HG02840 (cell line): ENCODE data around the gene TDP2.
"Not testable (repeated sequence)": the region's sequence is repeated elsewhere in the genome, so short reads cannot be mapped to it uniquely, and the experiment has no call there.

Experiments
- ATAC-seq: cut with Tn5 transposase; IDR thresholded peaks from one replicate; pipeline ENCODE4 v1.9.1; 2021; ENCODE audit warnings: mild to moderate bottlenecking, moderate library complexity, moderate number of reproducible peaks; ENCODE audit not compliant: unreplicated experiment, low FRiP score

The TDP2 gene

GRCh38 chr6:24666641-24667377 lies at the start of gene TDP2, which contains the start of gene ACOT13:
TDP2 (minus strand) TSS chr6:24666899; CDS start chr6:24666862, 37 bp downstream.
ACOT13 (plus strand) TSS chr6:24667077; CDS start chr6:24667264, 187 bp downstream.
- peak; percentile 95 for ATAC-seq

- no peak for ATAC-seq
Measured at GRCh38 chr6:24710519-24711303, 44.0 kb upstream of the TDP2 start.

GRCh38 chr6:24709014-24709711 lies 42.5 kb upstream of the TDP2 start:
- no peak for ATAC-seq

- no peak for ATAC-seq
Measured at GRCh38 chr6:24708612-24709011, 41.9 kb upstream of the TDP2 start.

GRCh38 chr6:24704468-24704867 lies 37.8 kb upstream of the TDP2 start:
- ATAC-seq: no peak

GRCh38 chr6:24702720-24703282 lies 36.1 kb upstream of the TDP2 start:
- no peak for ATAC-seq

- ATAC-seq: no peak
Measured at GRCh38 chr6:24699521-24700359, 33.0 kb upstream of the TDP2 start.

- no peak for ATAC-seq
Measured at GRCh38 chr6:24696097-24696496, 29.4 kb upstream of the TDP2 start.

- ATAC-seq: not testable (repeated sequence)
Measured at GRCh38 chr6:24695635-24696034, 28.9 kb upstream of the TDP2 start.

- no peak for ATAC-seq
Measured at GRCh38 chr6:24694198-24694597, 27.5 kb upstream of the TDP2 start.

GRCh38 chr6:24692848-24693592 lies 26.3 kb upstream of the TDP2 start:
- ATAC-seq: no peak

- ATAC-seq: no peak
Measured at GRCh38 chr6:24692415-24692814, 25.7 kb upstream of the TDP2 start.

- no peak for ATAC-seq
Measured at GRCh38 chr6:24692003-24692402, 25.3 kb upstream of the TDP2 start.

- ATAC-seq: no peak
Measured at GRCh38 chr6:24691550-24691949, 24.9 kb upstream of the TDP2 start.

- ATAC-seq: no peak
Measured at GRCh38 chr6:24690593-24690992, 23.9 kb upstream of the TDP2 start.

- ATAC-seq: no peak
Measured at GRCh38 chr6:24689964-24690363, 23.3 kb upstream of the TDP2 start.

- ATAC-seq: no peak
Measured at GRCh38 chr6:24686946-24687345, 20.2 kb upstream of the TDP2 start.

- no peak for ATAC-seq
Measured at GRCh38 chr6:24686408-24686807, 19.7 kb upstream of the TDP2 start.
